GM19372 (cell line): ENCODE data around the gene SLC26A3.

Experiments used
- ATAC-seq: cut with Tn5 transposase; IDR thresholded peaks from one replicate; pipeline ENCODE4 v1.9.1; 2021; ENCODE audit warnings: mild to moderate bottlenecking, low read depth, moderate library complexity; ENCODE audit not compliant: unreplicated experiment

SLC26A3 gene

GRCh38 chr7:107754642-107755041, 48.4 kb downstream of the SLC26A3 start:
- no peak for ATAC-seq

- ATAC-seq, result no peak
These were observed 51.9 kb downstream of the SLC26A3 start for GRCh38 chr7:107751113-107751512.

DNA sequence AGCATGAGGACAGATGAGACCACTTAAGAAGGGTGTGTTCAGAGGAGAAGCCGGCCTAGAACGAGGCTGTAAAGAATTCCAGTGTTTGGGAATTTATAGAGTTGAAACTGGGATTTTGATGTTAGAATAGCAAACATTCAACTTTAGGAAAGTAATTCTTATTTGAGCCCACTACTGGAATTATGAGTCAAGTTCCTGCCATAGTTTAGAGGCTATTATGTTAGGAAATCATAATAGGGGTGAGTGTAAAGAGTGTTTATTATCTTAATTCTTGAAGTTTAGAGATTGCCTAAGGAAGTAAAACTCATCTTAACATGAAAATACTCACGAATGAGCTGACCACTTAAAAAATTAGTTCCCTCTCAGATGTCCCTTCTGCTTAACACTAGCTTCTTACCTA, 57.0 kb downstream of the SLC26A3 start:
- ATAC-seq, result no peak

DNA sequence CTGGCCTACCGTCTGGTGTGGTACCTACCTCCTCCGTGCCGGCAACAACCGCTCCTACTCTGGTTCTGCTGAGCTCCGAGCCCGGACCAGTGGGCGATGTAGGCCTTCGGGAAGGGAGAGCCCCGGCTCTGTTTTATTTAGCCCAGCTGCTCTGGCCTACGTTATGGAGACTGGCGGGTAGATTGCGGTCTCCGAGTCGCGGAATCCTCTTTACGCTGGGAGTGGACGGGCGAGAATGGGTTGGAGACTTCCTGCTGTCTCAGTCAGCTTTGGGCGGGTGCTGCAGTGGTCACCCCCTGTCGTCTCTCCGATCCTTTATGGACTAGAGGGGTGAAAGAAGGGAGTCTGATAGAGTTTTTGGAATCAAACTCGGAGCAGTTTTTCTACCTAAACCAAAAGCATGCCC, 58.7 kb downstream of the SLC26A3 start:
- ATAC-seq, result peak; percentile 24

DNA sequence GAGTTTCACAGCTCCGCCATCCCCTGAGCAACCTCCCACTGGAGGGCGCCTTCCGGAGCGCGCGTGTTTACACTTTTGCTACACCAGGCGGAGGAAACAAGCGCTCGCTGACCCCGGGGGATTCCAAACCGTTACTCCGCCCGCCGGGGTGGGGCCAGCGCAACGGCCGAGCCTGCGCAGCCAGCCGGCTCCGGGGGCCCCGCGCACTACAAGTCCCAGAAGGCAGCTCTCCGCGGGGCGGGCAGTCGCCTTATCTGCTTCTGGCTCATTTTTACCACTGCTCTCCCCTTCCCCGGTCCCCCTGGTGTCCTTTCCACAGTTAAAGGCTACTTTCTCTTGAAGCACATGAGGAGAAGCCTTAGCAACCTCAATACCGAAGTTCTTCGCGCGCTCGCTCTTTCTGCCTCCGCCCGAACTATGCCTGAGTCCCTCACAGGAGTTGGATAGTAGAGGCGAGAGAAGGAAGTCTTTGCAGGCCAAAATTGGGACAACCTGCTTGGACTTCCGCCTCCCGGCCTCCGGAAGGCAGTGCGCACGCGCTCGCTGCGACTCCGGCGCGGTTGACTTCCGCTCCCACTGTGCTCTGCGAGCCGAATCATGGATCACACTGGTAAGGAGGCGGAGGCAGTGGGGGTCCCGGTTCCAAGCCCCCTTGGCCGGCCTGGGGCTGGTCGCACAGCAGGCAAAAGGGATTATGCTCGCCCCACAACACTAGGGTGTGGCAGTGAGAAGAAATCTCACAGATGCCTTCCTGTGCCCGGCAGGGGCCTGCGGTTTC, 59.3 kb downstream of the SLC26A3 start, which contains the start of gene CBLL1:
TSS of gene CBLL1 (plus strand) at position 576 of the 778 bp plus-strand sequence. CDS start at position 598, 22 bp downstream.
- peak; percentile 91 for ATAC-seq

DNA sequence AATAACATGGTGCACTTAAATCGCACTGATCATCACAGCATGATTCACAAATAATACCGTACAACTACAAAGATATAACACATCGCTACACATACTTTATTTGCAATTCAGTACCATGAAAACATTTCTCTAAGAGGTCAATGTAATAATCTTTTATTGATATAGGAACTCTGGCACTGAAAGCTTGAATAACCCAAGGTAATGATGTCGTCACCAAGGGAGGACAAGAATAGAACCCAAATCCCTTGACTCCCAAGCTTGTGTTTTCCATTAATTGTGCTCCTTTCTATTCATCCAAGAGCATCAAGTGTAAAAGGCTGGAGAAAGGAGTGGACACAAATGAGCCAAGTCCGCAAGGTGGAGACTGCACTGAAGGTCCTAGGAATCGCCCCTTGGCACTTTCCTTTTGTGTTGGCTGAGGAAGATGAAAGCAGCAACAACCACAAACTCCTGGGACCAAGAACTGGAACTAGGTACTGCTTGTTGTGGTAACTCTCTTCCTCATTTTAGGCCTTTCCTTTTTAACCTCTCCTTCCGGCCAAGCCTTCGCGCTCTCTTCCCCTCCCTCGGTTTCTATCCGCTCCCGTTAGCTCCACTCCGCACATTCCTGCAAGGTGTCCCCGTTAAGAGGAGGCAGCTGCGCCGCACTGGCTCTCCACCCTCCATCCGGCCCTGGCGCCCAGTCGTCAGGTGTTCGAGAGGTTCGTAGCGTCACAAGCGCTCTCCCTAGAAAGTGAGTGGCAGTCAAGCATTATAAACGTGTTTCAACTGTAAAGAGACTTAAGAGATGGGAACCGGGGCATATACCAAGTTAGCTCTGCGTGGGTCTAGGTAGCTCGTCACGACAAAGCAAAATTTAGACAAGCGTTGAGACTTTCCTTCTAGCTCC, 60.1 kb downstream of the SLC26A3 start:
- peak; percentile 30 for ATAC-seq

DNA sequence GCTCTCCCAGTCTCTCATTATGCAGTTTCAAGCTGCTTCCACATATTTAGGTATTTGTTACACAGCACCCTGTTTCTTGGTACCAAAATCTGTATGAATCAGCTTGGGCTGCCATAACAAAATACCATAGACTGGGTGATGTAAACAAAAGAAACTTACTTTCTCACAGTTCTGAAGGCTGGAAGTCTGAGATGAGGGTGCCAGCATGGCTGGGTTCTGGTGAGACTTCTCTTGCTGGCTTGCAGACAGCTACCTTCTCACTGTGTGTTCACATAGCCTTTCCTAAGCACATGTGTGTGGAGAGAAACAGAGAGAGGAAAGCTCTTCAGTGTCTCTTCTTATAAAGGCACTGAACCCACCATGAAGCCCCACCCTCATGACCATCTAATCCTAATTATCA, 74.7 kb downstream of the SLC26A3 start:
- ATAC-seq, result no peak

- no peak for ATAC-seq
These were observed 76.5 kb downstream of the SLC26A3 start for GRCh38 chr7:107726356-107727130.

- ATAC-seq, result no peak
These were observed 77.8 kb downstream of the SLC26A3 start for GRCh38 chr7:107725138-107725740.

DNA sequence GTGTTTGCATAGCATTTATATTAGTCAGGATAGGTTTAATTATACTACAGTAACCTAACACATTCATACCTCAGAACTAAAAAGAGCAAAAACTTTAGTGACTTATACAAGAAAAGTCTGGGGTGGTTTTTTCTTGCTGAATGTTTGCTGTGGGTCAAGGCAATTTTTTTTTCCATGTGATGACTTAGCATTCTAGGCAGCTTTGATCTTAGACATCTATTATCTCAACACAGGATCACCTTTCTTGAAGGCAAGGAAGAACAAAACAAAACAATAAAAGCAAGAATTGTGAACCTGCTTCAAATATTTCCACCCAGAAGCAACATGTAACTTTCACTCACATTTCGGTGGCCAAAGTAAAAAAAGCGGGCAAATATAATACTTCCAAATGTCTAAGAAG, 79.8 kb downstream of the SLC26A3 start:
- no peak for ATAC-seq

DNA sequence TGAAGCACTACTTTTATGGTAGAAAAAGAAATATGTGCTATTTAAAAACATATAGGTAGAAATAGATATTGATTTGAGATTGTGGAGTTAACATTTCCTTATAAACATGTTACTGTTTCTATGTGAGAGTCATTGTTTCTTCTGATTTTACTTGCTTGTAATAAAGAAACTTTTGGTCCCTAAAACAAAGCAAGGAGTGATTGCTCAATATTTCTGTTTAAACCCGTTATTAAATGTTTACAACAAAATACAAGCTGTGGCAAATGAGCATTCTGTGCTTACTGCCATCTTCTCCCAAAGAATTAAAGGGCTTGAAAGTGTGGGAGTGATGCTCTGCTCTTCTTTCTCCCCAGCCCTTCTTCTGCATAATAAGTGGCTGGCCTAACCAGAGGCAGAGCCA, 81.7 kb downstream of the SLC26A3 start:
- ATAC-seq, result no peak

DNA sequence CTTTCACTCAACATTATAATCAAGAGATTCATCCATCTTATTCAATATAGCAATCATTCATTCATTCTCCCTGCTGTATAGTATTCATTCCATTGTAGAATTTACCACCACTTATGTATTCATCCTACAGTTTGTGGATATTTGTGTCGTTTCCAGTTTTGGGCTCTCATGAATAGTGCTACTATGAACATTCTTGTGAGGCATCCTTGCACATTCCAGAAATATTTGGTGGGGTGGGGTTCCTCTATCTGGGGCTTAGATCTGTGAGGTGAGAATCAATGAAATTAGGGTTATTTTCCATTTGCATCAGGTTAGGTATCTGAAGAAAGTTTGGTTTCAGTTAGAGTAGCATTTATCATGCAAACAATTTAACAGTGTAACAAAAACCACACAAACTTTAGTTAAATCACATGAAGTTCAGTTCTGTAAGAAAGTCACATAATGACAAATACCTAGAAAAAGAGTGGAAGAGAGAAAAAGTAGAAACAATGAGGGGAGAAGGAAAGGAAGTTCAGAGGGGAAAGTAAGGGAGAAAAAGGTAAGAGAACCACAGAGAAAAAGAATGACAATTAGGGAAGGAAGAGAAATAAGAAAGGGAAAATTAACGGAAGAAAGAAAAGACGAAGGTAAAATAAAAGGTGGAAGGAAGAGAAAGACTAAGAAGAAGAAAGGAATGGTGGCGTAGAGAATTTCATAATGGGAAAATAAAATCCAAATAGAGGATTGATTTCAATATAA, 84.4 kb downstream of the SLC26A3 start:
- ATAC-seq, result no peak

DNA sequence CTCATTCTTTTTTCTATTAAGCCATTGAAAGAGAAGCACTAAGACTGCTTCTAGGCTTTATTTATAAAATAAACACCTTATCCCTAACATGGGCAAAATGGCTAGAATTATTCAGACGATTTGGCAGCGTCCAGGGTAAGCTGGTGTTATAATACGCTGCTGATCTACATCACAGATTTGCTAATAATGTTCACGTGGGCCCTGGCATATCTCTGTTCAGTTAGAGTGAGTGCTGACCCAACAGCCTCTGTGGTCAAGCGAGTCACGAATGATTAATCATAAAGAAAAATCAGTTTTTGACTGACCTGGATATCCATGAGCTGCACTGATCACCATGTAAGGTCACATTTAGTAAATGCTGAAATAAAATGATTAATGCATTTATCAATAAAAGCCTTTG, 87.5 kb downstream of the SLC26A3 start:
- no peak for ATAC-seq
